CD4-positive, alpha-beta memory T cell (primary cell): ENCODE data around the gene GNS. TPM values are rescaled to one million over a fixed set of nuclear protein-coding genes. Genes with fewer than 3 reads are reported as not detected.
A peak's percentile ranks its signal among the peaks of the same experiment; 100 is the strongest.

Experiments
- CTCF ChIA-PET: fragments of 350-600 bp; sonication (Branson Sonifier 250); formaldehyde crosslinking; loops from one replicate; lab custom pipeline; 2021; ENCODE audit warnings: inconsistent platforms; ENCODE audit not compliant: partially characterized antibody; lab: Charles Lee
- POLR2A ChIA-PET: fragments of 350-600 bp; sonication (Branson Sonifier 250); formaldehyde crosslinking; loops from one replicate; lab custom pipeline; 2021; ENCODE audit not compliant: partially characterized antibody; lab: Charles Lee
- DNase-seq, 5 donors: peaks; one replicate each; pipeline versions ENCODE4 v3.0.0 to v3.0.0-alpha.2; 2020 to 2022; ENCODE audit warnings: mixed read lengths in 1 of 5
- H3K27ac ChIP-seq: one replicate; pipeline ENCODE4 v1.7.0; 2013; ENCODE audit warnings: low read depth, low read length
- H3K27me3 ChIP-seq: 2 replicates; pipeline ENCODE4 v1.7.0; 2013; ENCODE audit warnings: mild to moderate bottlenecking, low read length, moderate library complexity; ENCODE audit not compliant: insufficient read depth
- H3K36me3 ChIP-seq: 2 replicates; pipeline ENCODE4 v1.7.0; 2013; ENCODE audit warnings: mild to moderate bottlenecking, low read length, moderate library complexity; ENCODE audit not compliant: insufficient read depth
- H3K4me1 ChIP-seq: 2 replicates; pipeline ENCODE4 v1.7.0; 2013; ENCODE audit warnings: mild to moderate bottlenecking, low read length, moderate library complexity; ENCODE audit not compliant: insufficient read depth
- H3K4me3 ChIP-seq, 2 donors: one replicate each; pipeline ENCODE4 v1.7.0; 2013; ENCODE audit warnings: low read length in 2 of 2, mild to moderate bottlenecking in 1 of 2
- H3K9me3 ChIP-seq, 2 donors: one replicate each; pipeline ENCODE4 v1.7.0; 2013; ENCODE audit warnings: low read length in 2 of 2, control low read depth in 1 of 2; ENCODE audit not compliant: control insufficient read depth in 1 of 2
- H3K27ac Mint-ChIP-seq, 7 donors: one replicate each; pipeline ENCODE4 v1.8.0; 2020 to 2021; ENCODE audit warnings: mixed read lengths in 7 of 7, mild to moderate bottlenecking in 6 of 7, inconsistent platforms in 3 of 7, moderate library complexity in 3 of 7
- H3K27me3 Mint-ChIP-seq, 2 donors: one replicate each; pipeline ENCODE4 v1.8.0; 2020 to 2021; ENCODE audit warnings: mixed read lengths in 2 of 2
- H3K36me3 Mint-ChIP-seq, 2 donors: one replicate each; pipeline ENCODE4 v1.8.0; 2020 to 2021; ENCODE audit warnings: mixed read lengths in 2 of 2, inconsistent platforms in 1 of 2, mild to moderate bottlenecking in 1 of 2
- H3K4me1 Mint-ChIP-seq, 4 donors: one replicate each; pipeline ENCODE4 v1.8.0; 2020 to 2021; ENCODE audit warnings: mixed read lengths in 4 of 4, mild to moderate bottlenecking in 1 of 4
- H3K4me3 Mint-ChIP-seq, 8 donors: one replicate each; pipeline ENCODE4 v1.8.0; 2020 to 2021; ENCODE audit warnings: mixed read lengths in 8 of 8, mild to moderate bottlenecking in 7 of 8, moderate library complexity in 6 of 8, inconsistent platforms in 3 of 8
- H3K9me3 Mint-ChIP-seq, 8 donors: one replicate each; pipeline ENCODE4 v1.8.0; 2020 to 2021; ENCODE audit warnings: mixed read lengths in 8 of 8, mild to moderate bottlenecking in 5 of 8, inconsistent platforms in 3 of 8, moderate library complexity in 1 of 8
- intact Hi-C: fragments of 100-400 bp; cut with micrococcal nuclease; formaldehyde crosslinking; loops from one replicate; pipeline ENCODE4 v1.15.1; 2023
- polyA plus RNA-seq, 2 donors: library from polyadenylated mRNA; unstranded; fragments of 300-500 nt; fragmentation: Illumina TruSeq; gene quantifications; one replicate each; pipeline ENCODE4 v1.2.3, GENCODE V29; 2021
- total RNA-seq, 2 experiments: library from RNA; stranded (reverse); gene quantifications; one replicate each; pipeline ENCODE4 v1.2.3, GENCODE V29; 2021

The GNS gene
- total and polyA plus RNA-seq, 4 experiments from 2014 or later = 34.2 to 77.0 (median 35.9) TPM

DNA sequence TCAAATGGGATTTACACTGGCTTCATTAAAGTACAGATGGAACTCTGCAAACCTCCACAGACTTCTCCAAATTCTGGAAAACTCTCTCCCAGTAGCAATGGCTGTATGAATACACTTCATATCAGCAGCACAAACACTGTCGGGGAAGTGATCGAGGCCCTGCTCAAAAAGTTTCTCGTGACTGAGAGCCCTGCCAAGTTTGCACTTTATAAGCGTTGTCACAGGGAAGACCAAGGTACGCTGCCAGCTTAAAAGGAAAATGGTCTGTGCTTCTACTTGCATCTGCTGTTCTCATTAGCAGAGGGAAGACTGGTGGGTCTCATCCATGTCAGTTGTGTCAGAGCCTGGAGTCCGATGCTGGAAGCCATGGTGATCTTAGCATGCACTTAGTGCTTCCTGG lies 71.0 kb downstream of the GNS start:
- H3K36me3 Mint-ChIP-seq = peaks cover 62 to 71% of the 10 kb centered on the region in 2 donors
- no peaks in the 10 kb centered on the region for H3K9me3 ChIP-seq
- intact Hi-C loops = no loop called here
- no peak for DNase-seq
- H3K27ac Mint-ChIP-seq = peak overlapping the region; percentile 48 to 97 (median 88)
- H3K4me1 ChIP-seq = peaks cover 87% of the 10 kb centered on the region
- POLR2A ChIA-PET = interaction anchor here (0.8 to 12.4 kb wide), 8 partner anchors 9 to 139 kb away, joined by 3 to 231 read pairs (median 10); partner anchors contain the start of gene RASSF3
- no peak overlapping the region for H3K4me3 ChIP-seq
- H3K27ac ChIP-seq = peak overlapping the region; percentile 19
- H3K9me3 Mint-ChIP-seq = peaks cover 0 to 2% (median 0%) of the 10 kb centered on the region in 8 donors
- H3K4me1 Mint-ChIP-seq = peaks cover 59 to 83% (median 71%) of the 10 kb centered on the region in 4 donors
- no peaks in the 10 kb centered on the region for H3K27me3 Mint-ChIP-seq
- H3K27me3 ChIP-seq = no peaks in the 10 kb centered on the region
- peaks cover 31% of the 10 kb centered on the region for H3K36me3 ChIP-seq
- H3K4me3 Mint-ChIP-seq = peak overlapping the region in 7 of 8 donors; percentile 52 to 71 (median 69)
- CTCF ChIA-PET = interaction anchor here (0.9 to 16.0 kb wide), 12 partner anchors 9 to 143 kb away, joined by 3 to 252 read pairs (median 6); no protein-coding TSS in a partner anchor

DNA sequence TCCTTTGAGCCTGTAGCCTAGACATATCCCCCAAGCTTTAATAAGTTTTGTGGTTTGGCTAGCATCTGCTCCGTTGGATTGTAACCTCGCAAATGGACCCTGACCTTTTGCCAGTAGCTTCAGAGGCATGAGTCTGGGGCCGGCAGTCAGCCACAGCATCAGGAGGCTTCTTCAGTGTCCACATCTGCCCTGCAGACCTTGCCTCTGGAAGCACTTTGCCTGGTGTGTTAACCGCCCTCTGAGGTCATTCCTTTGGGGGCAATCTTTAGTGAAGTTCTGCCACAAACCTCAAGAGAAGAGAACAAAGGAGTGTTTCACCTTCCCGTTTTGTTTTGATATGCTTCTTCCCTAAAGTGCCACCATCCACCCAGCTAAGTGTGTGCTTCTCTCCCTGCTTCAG lies 71.4 kb downstream of the GNS start:
- H3K4me1 Mint-ChIP-seq = peaks cover 60 to 83% (median 71%) of the 10 kb centered on the region in 4 donors
- peaks cover 61 to 71% of the 10 kb centered on the region in 2 donors for H3K36me3 Mint-ChIP-seq
- intact Hi-C loops = no loop called here
- H3K9me3 Mint-ChIP-seq = peaks cover 0 to 2% (median 0%) of the 10 kb centered on the region in 8 donors
- Histone ChIP-seq H3K4me1 (peaks cover 87% of the 10 kb centered on the region), H3K27me3 (no peaks in the 10 kb centered on the region), H3K4me3 (no peak overlapping the region), H3K27ac (peak overlapping the region; percentile 19), H3K36me3 (peaks cover 31% of the 10 kb centered on the region), H3K9me3 (no peaks in the 10 kb centered on the region)
- DNase-seq = no peak
- H3K27me3 Mint-ChIP-seq = no peaks in the 10 kb centered on the region
- peak overlapping the region; percentile 48 to 97 (median 88) for H3K27ac Mint-ChIP-seq
- CTCF ChIA-PET = interaction anchor here (0.9 to 2.6 kb wide), 3 partner anchors 10 to 87 kb away, joined by 3 to 18 read pairs (median 4); no protein-coding TSS in a partner anchor
- POLR2A ChIA-PET = interaction anchor here (1.2 to 12.4 kb wide), 6 partner anchors 9 to 138 kb away, joined by 3 to 231 read pairs (median 78); partner anchors contain the start of gene RASSF3
- peak overlapping the region; percentile 5 to 71 (median 67) for H3K4me3 Mint-ChIP-seq

DNA sequence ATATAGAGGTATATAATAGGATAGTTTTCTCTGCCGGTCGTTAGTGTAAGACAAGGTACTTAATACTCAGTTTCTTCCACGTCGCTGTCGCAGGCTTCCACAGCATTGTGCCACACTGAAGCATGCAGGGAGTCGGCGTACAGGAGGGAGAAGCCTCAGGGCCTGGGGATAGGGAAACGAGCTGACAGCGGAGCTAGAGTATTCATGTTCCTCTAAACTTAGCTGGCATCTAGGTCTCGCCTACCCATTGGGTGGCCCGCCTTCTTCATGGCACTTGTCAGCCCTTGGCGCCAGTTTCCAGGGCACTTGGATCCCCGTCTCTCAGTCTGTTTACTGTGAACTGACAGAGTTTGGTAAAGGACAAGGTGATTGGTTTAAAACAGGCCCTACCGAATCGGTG lies 73.6 kb downstream of the GNS start:
- no peak for DNase-seq
- Histone ChIP-seq H3K9me3 (no peaks in the 10 kb centered on the region), H3K27ac (peak overlapping the region; percentile 59), H3K36me3 (peaks cover 19% of the 10 kb centered on the region), H3K4me1 (peaks cover 91% of the 10 kb centered on the region), H3K4me3 (peak overlapping the region in 1 of 2 donors; percentile 6), H3K27me3 (no peaks in the 10 kb centered on the region)
- no peaks in the 10 kb centered on the region for H3K27me3 Mint-ChIP-seq
- intact Hi-C loops = no loop called here
- H3K36me3 Mint-ChIP-seq = peaks cover 53 to 66% of the 10 kb centered on the region in 2 donors
- peaks cover 0 to 2% (median 0%) of the 10 kb centered on the region in 8 donors for H3K9me3 Mint-ChIP-seq
- peaks cover 60 to 86% (median 75%) of the 10 kb centered on the region in 4 donors for H3K4me1 Mint-ChIP-seq
- ChIA-PET POLR2A (interaction anchor here (1.5 to 15.6 kb wide), 6 partner anchors 8 to 86 kb away, joined by 3 to 405 read pairs (median 160); partner anchors contain the start of gene RASSF3), CTCF (interaction anchor here (1.0 to 9.7 kb wide), 5 partner anchors 12 to 86 kb away, joined by 3 to 85 read pairs (median 5); no protein-coding TSS in a partner anchor)
- peak overlapping the region; percentile 95 to 97 (median 97) for H3K27ac Mint-ChIP-seq
- peak overlapping the region in 7 of 8 donors; percentile 5 to 79 (median 53) for H3K4me3 Mint-ChIP-seq

- H3K27me3 ChIP-seq = no peaks in the 10 kb centered on the region
- peak overlapping the region; percentile 59 for H3K27ac ChIP-seq
- POLR2A ChIA-PET = interaction anchor here (0.6 to 15.6 kb wide), 9 partner anchors 8 to 85 kb away, joined by 3 to 405 read pairs (median 8); partner anchors contain the start of gene RASSF3
- Mint-ChIP-seq H3K27me3 (no peaks in the 10 kb centered on the region), H3K4me1 (peaks cover 62 to 87% (median 77%) of the 10 kb centered on the region in 4 donors), H3K36me3 (peaks cover 53 to 62% of the 10 kb centered on the region in 2 donors), H3K4me3 (peak overlapping the region; percentile 50 to 79 (median 70)), H3K9me3 (peaks cover 0 to 2% (median 0%) of the 10 kb centered on the region in 8 donors), H3K27ac (peak overlapping the region; percentile 95 to 97 (median 97))
- no peaks in the 10 kb centered on the region for H3K9me3 ChIP-seq
- DNase-seq = peak in 1 of 5 donors; percentile 57
- peaks cover 19% of the 10 kb centered on the region for H3K36me3 ChIP-seq
- no peak overlapping the region for H3K4me3 ChIP-seq
- intact Hi-C loops = no loop called here
- CTCF ChIA-PET = interaction anchor here (1.0 to 9.7 kb wide), 11 partner anchors 12 to 136 kb away, joined by 3 to 85 read pairs (median 6); no protein-coding TSS in a partner anchor
- H3K4me1 ChIP-seq = peaks cover 97% of the 10 kb centered on the region
Measured at GRCh38 chr12:64685050-64685449, 74.2 kb downstream of the GNS start.

- H3K4me1 ChIP-seq = peaks cover 100% of the 10 kb centered on the region
- intact Hi-C loops = loop anchor here (1.0 kb wide), 4 partner anchors 10 to 75 kb away; no protein-coding TSS in a partner anchor
Measured at GRCh38 chr12:64683816-64684543, 75.2 kb downstream of the GNS start.

GRCh38 chr12:64682572-64683277 lies 76.5 kb downstream of the GNS start:
- intact Hi-C loops = no loop called here
- H3K27me3 ChIP-seq = no peaks in the 10 kb centered on the region
- POLR2A ChIA-PET = interaction anchor here (1.2 to 15.6 kb wide), 6 partner anchors 8 to 70 kb away, joined by 3 to 405 read pairs (median 160); partner anchors contain the start of gene RASSF3
- H3K4me3 ChIP-seq = no peak overlapping the region
- Mint-ChIP-seq H3K27ac (peak overlapping the region; percentile 95 to 97 (median 97)), H3K4me3 (peak overlapping the region in 7 of 8 donors; percentile 32 to 79 (median 76)), H3K27me3 (no peaks in the 10 kb centered on the region), H3K9me3 (peaks cover 0 to 5% (median 0%) of the 10 kb centered on the region in 8 donors), H3K4me1 (peaks cover 61 to 92% (median 81%) of the 10 kb centered on the region in 4 donors), H3K36me3 (peaks cover 35 to 57% of the 10 kb centered on the region in 2 donors)
- no peaks in the 10 kb centered on the region for H3K9me3 ChIP-seq
- DNase-seq = no peak
- CTCF ChIA-PET = interaction anchor here (0.7 to 9.7 kb wide), 15 partner anchors 9 to 139 kb away, joined by 3 to 85 read pairs (median 4); no protein-coding TSS in a partner anchor
- no peak overlapping the region for H3K27ac ChIP-seq
- H3K36me3 ChIP-seq = peaks cover 7% of the 10 kb centered on the region
- peaks cover 100% of the 10 kb centered on the region for H3K4me1 ChIP-seq

More at GRCh38 chr12:64683816-64684543, 75.2 kb downstream of the GNS start:
- Histone ChIP-seq H3K9me3 (no peaks in the 10 kb centered on the region), H3K36me3 (peaks cover 14% of the 10 kb centered on the region), H3K27me3 (no peaks in the 10 kb centered on the region), H3K27ac (peak overlapping the region; percentile 59), H3K4me3 (peak overlapping the region in 1 of 2 donors; percentile 6)
- H3K36me3 Mint-ChIP-seq = peaks cover 47 to 62% of the 10 kb centered on the region in 2 donors
- CTCF ChIA-PET = interaction anchor here (0.7 to 9.7 kb wide), 16 partner anchors 11 to 135 kb away, joined by 3 to 85 read pairs (median 5); no protein-coding TSS in a partner anchor
- peaks cover 0 to 5% (median 0%) of the 10 kb centered on the region in 8 donors for H3K9me3 Mint-ChIP-seq
- POLR2A ChIA-PET = interaction anchor here (0.5 to 15.6 kb wide), 11 partner anchors 9 to 241 kb away, joined by 3 to 405 read pairs (median 7); partner anchors contain the start of gene RASSF3
- H3K4me1 Mint-ChIP-seq = peaks cover 64 to 92% (median 82%) of the 10 kb centered on the region in 4 donors
- H3K4me3 Mint-ChIP-seq = peak overlapping the region; percentile 58 to 79 (median 74)
- H3K27me3 Mint-ChIP-seq = no peaks in the 10 kb centered on the region
- DNase-seq = no peak
- peak overlapping the region; percentile 95 to 97 (median 97) for H3K27ac Mint-ChIP-seq
